Osteoblast (primary cell): Measurements from ENCODE around the gene ATP7A. TPM values are rescaled to one million over a fixed set of nuclear protein-coding genes. Genes with fewer than 3 reads are reported as not detected.
"Not testable (repeated sequence)": the region's sequence is repeated elsewhere in the genome, so short reads cannot be mapped to it uniquely, and the experiment has no call there.

Source experiments
- DNase-seq: peaks from one replicate; pipeline ENCODE4 v3.0.0; 2011; ENCODE audit warnings: low spot score, mixed read lengths; ENCODE audit not compliant: insufficient read length; ENCODE audit errors: missing footprints
- H2AFZ ChIP-seq: 2 replicates; pipeline ENCODE4 v1.6.0; 2011; ENCODE audit warnings: mild to moderate bottlenecking, low read length
- H3K27ac ChIP-seq: 2 replicates; pipeline ENCODE4 v1.5.1; 2011; ENCODE audit warnings: mild to moderate bottlenecking, low read depth, low read length, moderate library complexity
- H3K27me3 ChIP-seq: 2 replicates; pipeline ENCODE4 v1.6.0; 2012; ENCODE audit warnings: mild to moderate bottlenecking, control low read depth, inconsistent platforms, low read length, moderate library complexity; ENCODE audit not compliant: insufficient read depth
- H3K36me3 ChIP-seq: 2 replicates; pipeline ENCODE4 v1.5.1; 2011; ENCODE audit warnings: mild to moderate bottlenecking, low read length, control low read depth, moderate library complexity; ENCODE audit not compliant: insufficient read depth
- H3K4me1 ChIP-seq: 2 replicates; pipeline ENCODE4 v1.5.1; 2011; ENCODE audit warnings: mild to moderate bottlenecking, low read length, control low read depth, moderate library complexity; ENCODE audit not compliant: insufficient read depth
- H3K4me2 ChIP-seq: 2 replicates; pipeline ENCODE4 v1.6.0; 2011; ENCODE audit warnings: mild to moderate bottlenecking, low read length; ENCODE audit not compliant: insufficient read depth
- H3K4me3 ChIP-seq: fragments of 200-600 bp; sonication (generic); 3 replicates; pipeline ENCODE4 v1.5.1; 2012; ENCODE audit warnings: mild to moderate bottlenecking, low read length, inconsistent platforms; ENCODE audit not compliant: insufficient read depth
- H3K79me2 ChIP-seq: 2 replicates; pipeline ENCODE4 v1.6.0; 2012; ENCODE audit warnings: mild to moderate bottlenecking, low read length, control low read depth, inconsistent platforms; ENCODE audit not compliant: insufficient read depth
- H3K9me3 ChIP-seq: 2 replicates; pipeline ENCODE4 v1.5.1; 2011; ENCODE audit warnings: low read depth, low read length, control low read depth
- H4K20me1 ChIP-seq: 2 replicates; pipeline ENCODE4 v1.6.0; 2012; ENCODE audit warnings: mild to moderate bottlenecking, low read length, control low read depth; ENCODE audit not compliant: insufficient read depth
- total RNA-seq: library from RNA; depleted of rRNA; stranded (reverse); fragments of >200 nt; gene quantifications from 2 replicates; pipeline ENCODE4 v1.2.3, GENCODE V29; 2012
- TF ChIP-seq, protein P1 (sequence below): IDR thresholded peaks from 2 replicates; pipeline ENCODE4 v1.5.1; 2011; ENCODE audit warnings: mild to moderate bottlenecking, low read depth, low read length, moderate library complexity; ENCODE audit errors: extremely low read depth

The ATP7A gene
- total RNA-seq, 1 donor = 16.6 TPM

DNA sequence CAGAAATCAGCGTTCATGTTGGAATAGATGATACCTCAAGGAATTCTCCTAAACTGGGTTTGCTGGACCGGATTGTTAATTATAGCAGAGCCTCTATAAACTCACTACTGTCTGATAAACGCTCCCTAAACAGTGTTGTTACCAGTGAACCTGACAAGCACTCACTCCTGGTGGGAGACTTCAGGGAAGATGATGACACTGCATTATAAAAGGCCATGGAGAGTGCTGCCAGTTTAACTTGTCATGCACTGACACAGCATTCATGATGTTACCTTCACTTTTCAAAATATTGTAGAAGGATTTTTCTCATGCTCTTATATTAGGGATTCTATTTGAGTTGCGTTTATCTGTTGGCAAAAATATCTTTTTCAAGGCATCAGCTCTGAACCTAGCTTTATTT lies 135.9 kb downstream of the ATP7A start:
- Histone ChIP-seq H4K20me1 (no peaks in the 10 kb centered on the region), H3K27me3 (no peaks in the 10 kb centered on the region), H3K27ac (no peak overlapping the region), H3K36me3 (no peaks in the 10 kb centered on the region), H3K79me2 (no peaks in the 10 kb centered on the region), H3K9me3 (no peaks in the 10 kb centered on the region), H2AFZ (no peak overlapping the region), H3K4me2 (no peak overlapping the region), H3K4me3 (no peak overlapping the region), H3K4me1 (no peaks in the 10 kb centered on the region)
- DNase-seq = no peak
- TF ChIP-seq, protein P1, sequence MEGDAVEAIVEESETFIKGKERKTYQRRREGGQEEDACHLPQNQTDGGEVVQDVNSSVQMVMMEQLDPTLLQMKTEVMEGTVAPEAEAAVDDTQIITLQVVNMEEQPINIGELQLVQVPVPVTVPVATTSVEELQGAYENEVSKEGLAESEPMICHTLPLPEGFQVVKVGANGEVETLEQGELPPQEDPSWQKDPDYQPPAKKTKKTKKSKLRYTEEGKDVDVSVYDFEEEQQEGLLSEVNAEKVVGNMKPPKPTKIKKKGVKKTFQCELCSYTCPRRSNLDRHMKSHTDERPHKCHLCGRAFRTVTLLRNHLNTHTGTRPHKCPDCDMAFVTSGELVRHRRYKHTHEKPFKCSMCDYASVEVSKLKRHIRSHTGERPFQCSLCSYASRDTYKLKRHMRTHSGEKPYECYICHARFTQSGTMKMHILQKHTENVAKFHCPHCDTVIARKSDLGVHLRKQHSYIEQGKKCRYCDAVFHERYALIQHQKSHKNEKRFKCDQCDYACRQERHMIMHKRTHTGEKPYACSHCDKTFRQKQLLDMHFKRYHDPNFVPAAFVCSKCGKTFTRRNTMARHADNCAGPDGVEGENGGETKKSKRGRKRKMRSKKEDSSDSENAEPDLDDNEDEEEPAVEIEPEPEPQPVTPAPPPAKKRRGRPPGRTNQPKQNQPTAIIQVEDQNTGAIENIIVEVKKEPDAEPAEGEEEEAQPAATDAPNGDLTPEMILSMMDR = no peak

DNA sequence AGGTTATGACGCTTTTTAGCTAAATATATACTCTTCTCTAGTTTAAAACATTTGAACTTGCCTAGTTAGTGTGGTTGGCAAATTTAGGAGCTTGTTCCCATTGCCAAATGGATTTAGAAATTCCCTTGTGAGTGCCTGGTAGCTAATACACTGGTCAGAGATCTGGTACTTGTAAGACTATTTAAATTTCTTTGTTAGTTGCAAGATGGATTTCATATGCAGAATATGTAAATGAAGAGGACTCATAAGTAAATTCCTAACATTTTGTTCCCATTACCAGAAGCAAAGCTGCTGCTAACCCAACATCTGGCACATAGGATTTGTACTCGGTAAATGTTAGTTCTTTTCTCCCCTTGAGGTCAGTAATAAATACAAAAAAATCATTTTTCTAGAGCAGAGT lies 137.6 kb downstream of the ATP7A start:
- H3K4me2 ChIP-seq = no peak overlapping the region
- H3K27ac ChIP-seq = no peak overlapping the region
- no peak overlapping the region for H2AFZ ChIP-seq
- H3K36me3 ChIP-seq = no peaks in the 10 kb centered on the region
- no peaks in the 10 kb centered on the region for H3K9me3 ChIP-seq
- TF ChIP-seq, protein P1 = no peak
- no peaks in the 10 kb centered on the region for H3K4me1 ChIP-seq
- H3K79me2 ChIP-seq = no peaks in the 10 kb centered on the region
- no peak for DNase-seq
- H3K4me3 ChIP-seq = no peak overlapping the region
- no peaks in the 10 kb centered on the region for H4K20me1 ChIP-seq
- H3K27me3 ChIP-seq = no peaks in the 10 kb centered on the region

DNA sequence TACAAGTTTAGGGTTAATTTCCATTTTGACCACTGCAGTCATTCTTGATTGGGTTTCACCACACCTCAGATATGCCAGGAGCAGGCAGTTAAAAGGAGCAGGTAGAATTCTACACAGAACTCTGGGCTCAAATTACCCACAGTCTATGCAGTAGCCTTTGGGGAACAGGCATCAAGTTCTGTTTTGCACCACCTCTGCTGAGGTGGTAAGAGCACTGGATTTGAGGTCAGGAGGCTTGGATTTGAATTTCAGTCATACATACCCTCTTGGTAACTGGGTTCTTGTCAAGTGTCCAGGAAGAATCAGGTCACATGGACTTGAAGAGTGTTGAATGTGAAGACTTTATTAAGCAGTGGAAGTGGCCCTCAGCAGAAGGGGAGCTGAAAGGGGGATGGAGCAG lies 153.2 kb downstream of the ATP7A start:
- Histone ChIP-seq H3K27ac (no peak overlapping the region), H3K9me3 (no peaks in the 10 kb centered on the region), H3K36me3 (no peaks in the 10 kb centered on the region), H3K27me3 (no peaks in the 10 kb centered on the region), H3K79me2 (no peaks in the 10 kb centered on the region), H2AFZ (no peak overlapping the region), H3K4me1 (no peaks in the 10 kb centered on the region), H3K4me3 (no peak overlapping the region), H3K4me2 (no peak overlapping the region), H4K20me1 (no peaks in the 10 kb centered on the region)
- TF ChIP-seq, protein P1 = no peak
- DNase-seq = no peak

DNA sequence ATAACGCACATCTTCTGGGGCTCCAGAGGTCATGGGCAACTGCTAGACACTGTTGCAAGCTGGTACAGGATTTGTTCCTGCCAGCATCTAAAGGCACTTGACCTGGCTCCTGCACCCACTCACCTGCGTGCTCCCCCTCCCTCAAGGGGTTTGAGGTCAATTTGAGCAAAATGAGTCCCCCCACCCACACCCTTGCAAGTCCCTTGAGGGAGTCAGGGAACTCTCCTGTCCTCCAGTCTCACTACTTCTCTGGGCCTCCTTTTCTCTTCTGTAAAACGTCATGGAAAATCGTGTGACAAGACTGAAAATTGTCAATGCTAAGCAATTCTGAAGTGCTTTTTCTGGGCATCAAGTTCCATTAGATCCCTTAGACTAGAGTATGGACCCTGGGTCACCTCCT lies 153.7 kb downstream of the ATP7A start:
- no peak for DNase-seq
- H3K4me3 ChIP-seq = no peak overlapping the region

DNA sequence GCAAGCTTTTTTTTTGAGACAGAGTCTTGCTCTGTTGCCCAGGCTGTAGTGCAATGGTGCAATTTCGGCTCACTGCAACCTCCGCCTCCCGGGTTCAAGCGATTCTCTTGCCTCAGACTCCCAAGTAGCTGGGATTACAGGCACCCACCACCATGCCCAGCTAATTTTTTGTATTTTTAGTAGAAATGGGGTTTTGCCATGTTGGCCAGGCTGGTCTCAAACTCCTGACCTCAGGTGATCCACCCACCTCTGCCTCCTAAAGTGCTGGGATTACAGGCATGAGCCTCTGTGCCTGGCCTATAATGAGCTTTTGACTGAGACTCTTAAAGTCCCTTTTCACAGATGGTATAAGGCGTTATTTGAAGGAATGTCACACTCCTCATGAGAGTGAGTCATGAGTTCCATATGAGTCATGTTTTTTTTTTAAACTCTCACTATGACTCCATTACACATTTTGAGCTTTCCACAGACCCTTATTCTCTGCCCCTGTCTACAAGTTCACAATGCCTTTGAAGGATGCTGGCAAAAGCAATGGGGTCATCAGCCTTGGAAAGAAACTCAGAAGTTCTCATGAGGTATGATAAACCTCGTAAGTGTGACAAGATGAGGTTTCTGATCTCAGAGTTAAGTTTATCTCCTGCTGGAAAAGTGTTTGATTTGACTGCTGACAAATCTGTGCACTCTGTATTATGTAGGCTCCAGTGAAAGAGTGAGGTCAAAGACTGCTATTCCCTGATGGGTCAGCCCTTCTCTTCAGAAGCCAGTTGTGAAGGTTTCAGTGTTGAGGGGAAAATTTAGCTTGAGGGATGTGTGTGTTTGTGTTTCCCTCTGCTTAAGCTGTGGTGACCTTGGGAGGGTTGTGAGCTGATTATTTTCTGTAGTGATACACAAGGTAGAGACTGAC lies 154.5 kb downstream of the ATP7A start:
- Histone ChIP-seq H2AFZ (peak overlapping the region; percentile 27), H3K27ac (peak overlapping the region; percentile 13), H3K4me2 (peak overlapping the region; percentile 3)
- H3K9me3 ChIP-seq, H3K36me3 ChIP-seq, H3K4me3 ChIP-seq, H3K4me1 ChIP-seq, H3K79me2 ChIP-seq, H4K20me1 ChIP-seq, H3K27me3 ChIP-seq: not testable (repeated sequence)
- peak; percentile 65 for DNase-seq

More for the DNA sequence above, 153.7 kb downstream of the ATP7A start:
- Histone ChIP-seq H3K9me3 (peaks cover 2% of the 10 kb centered on the region), H3K79me2 (no peaks in the 10 kb centered on the region), H3K36me3 (no peaks in the 10 kb centered on the region), H2AFZ (no peak overlapping the region), H3K27me3 (no peaks in the 10 kb centered on the region), H3K27ac (no peak overlapping the region), H4K20me1 (no peaks in the 10 kb centered on the region), H3K4me1 (no peaks in the 10 kb centered on the region), H3K4me2 (no peak overlapping the region)
- TF ChIP-seq, protein P1 = no peak
